HG03354 (cell line): ENCODE results near the gene GNB1L.

Source experiments
- ATAC-seq: cut with Tn5 transposase; IDR thresholded peaks from one replicate; pipeline ENCODE4 v1.9.1; 2021; ENCODE audit warnings: mild to moderate bottlenecking; ENCODE audit not compliant: unreplicated experiment, poor library complexity, severe bottlenecking

The GNB1L gene

GRCh38 chr22:19747551-19747950 is 107.1 kb downstream of the GNB1L start:
- ATAC-seq: no peak

GRCh38 chr22:19746726-19747125 is 107.9 kb downstream of the GNB1L start:
- no peak for ATAC-seq

GRCh38 chr22:19745155-19746101 is 109.2 kb downstream of the GNB1L start:
- no peak for ATAC-seq

GRCh38 chr22:19744350-19745006 is 110.2 kb downstream of the GNB1L start:
- no peak for ATAC-seq

- no peak for ATAC-seq
These were observed 111.0 kb downstream of the GNB1L start for GRCh38 chr22:19743651-19744050.

GRCh38 chr22:19743081-19743480 is 111.6 kb downstream of the GNB1L start:
- ATAC-seq: no peak

GRCh38 chr22:19742160-19743066 is 112.3 kb downstream of the GNB1L start:
- ATAC-seq: no peak

- no peak for ATAC-seq
These were observed 113.6 kb downstream of the GNB1L start for GRCh38 chr22:19741053-19741452.

GRCh38 chr22:19740586-19740985 is 114.1 kb downstream of the GNB1L start:
- ATAC-seq: no peak

- no peak for ATAC-seq
These were observed 114.7 kb downstream of the GNB1L start for GRCh38 chr22:19739911-19740449.

- no peak for ATAC-seq
These were observed 115.2 kb downstream of the GNB1L start for GRCh38 chr22:19739448-19739895.

- no peak for ATAC-seq
These were observed 115.8 kb downstream of the GNB1L start for GRCh38 chr22:19738664-19739447.

- no peak for ATAC-seq
These were observed 116.6 kb downstream of the GNB1L start for GRCh38 chr22:19737846-19738663.

GRCh38 chr22:19735665-19736510 is 118.8 kb downstream of the GNB1L start:
- ATAC-seq: no peak

- ATAC-seq: no peak
These were observed 119.8 kb downstream of the GNB1L start for GRCh38 chr22:19734837-19735382.

- no peak for ATAC-seq
These were observed 120.5 kb downstream of the GNB1L start for GRCh38 chr22:19734163-19734562.

GRCh38 chr22:19733755-19734154 is 120.9 kb downstream of the GNB1L start:
- no peak for ATAC-seq
